ENCODE data around the gene LBX2.
"Not testable (repeated sequence)": the region's sequence is repeated elsewhere in the genome, so short reads cannot be mapped to it uniquely, and the experiment has no call there.

DNA sequence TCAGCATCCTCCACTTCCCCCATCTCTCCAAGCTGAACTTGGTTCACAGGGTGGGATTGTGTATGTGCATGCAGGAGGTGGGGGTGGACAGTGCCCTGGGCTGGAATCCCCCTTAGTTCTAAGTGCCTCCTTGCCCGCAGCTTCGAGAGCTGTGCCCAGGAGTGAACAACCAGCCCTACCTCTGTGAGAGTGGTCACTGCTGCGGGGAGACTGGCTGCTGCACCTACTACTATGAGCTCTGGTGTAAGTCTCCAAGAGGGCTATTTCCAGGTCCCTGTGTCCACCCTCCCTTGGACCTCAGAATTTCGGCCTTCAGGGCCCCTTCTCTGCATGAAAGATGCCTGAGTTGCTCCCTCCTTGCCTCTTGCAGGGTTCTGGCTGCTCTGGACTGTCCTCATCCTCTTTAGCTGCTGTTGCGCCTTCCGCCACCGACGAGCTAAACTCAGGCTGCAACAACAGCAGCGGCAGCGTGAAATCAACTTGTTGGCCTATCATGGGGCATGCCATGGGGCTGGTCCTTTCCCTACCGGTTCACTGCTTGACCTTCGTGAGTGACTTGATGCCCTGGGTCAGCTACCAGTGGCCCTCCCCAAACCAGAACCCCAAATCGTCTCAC lies 39.8 kb downstream of the LBX2 start:
- TF ChIP-seq RFX5 (IDR thresholded peaks at IDR 0.05; ENCODE audit: low read depth, low read length); KLF6 (CRISPR knock-in tag; IDR thresholded peaks at IDR 0.05; ENCODE audit: borderline replicate concordance); XRCC3 (IDR thresholded peaks at IDR 0.05); IRF2 (CRISPR knock-in tag; IDR thresholded peaks at IDR 0.05); RAD51 (IDR thresholded peaks at IDR 0.05; ENCODE audit: borderline replicate concordance, low read depth); PURB (CRISPR knock-in tag; IDR thresholded peaks at IDR 0.05; ENCODE audit: low read depth); ZNF695 (CRISPR knock-in tag; IDR thresholded peaks at IDR 0.05): not testable (repeated sequence)
- TF ChIP-seq, protein P1, sequence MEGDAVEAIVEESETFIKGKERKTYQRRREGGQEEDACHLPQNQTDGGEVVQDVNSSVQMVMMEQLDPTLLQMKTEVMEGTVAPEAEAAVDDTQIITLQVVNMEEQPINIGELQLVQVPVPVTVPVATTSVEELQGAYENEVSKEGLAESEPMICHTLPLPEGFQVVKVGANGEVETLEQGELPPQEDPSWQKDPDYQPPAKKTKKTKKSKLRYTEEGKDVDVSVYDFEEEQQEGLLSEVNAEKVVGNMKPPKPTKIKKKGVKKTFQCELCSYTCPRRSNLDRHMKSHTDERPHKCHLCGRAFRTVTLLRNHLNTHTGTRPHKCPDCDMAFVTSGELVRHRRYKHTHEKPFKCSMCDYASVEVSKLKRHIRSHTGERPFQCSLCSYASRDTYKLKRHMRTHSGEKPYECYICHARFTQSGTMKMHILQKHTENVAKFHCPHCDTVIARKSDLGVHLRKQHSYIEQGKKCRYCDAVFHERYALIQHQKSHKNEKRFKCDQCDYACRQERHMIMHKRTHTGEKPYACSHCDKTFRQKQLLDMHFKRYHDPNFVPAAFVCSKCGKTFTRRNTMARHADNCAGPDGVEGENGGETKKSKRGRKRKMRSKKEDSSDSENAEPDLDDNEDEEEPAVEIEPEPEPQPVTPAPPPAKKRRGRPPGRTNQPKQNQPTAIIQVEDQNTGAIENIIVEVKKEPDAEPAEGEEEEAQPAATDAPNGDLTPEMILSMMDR (IDR thresholded peaks at IDR 0.05 in 2 of 3, conservative IDR thresholded peaks at IDR 0.05 in 1 of 3; ENCODE audit: insufficient read depth in 2 of 3, low read depth in 1 of 3, low read length in 3 of 3), result not testable (repeated sequence)

Measured in K562 (cell line).